Activated CD8-positive, alpha-beta memory T cell treated with anti-CD3 and anti-CD28 coated beads, Interleukin-2, amount 50 U/mL, for 1 hour (primary cell): ENCODE measurements around the gene AAGAB.
"Not testable (repeated sequence)": the region's sequence is repeated elsewhere in the genome, so short reads cannot be mapped to it uniquely, and the experiment has no call there.

ENCODE experiments used
- DNase-seq: peaks from one replicate; pipeline ENCODE4 v3.0.0-alpha.2; 2020; ENCODE audit errors: extremely low read depth

The AAGAB gene

GRCh38 chr15:67253101-67253500, 1.4 kb downstream of the AAGAB start:
- DNase-seq: no peak

GRCh38 chr15:67251318-67251717, 3.1 kb downstream of the AAGAB start:
- no peak for DNase-seq

GRCh38 chr15:67249830-67250229, 4.6 kb downstream of the AAGAB start:
- no peak for DNase-seq

GRCh38 chr15:67248011-67248505, 6.4 kb downstream of the AAGAB start:
- DNase-seq: no peak

- not testable (repeated sequence) for DNase-seq
These were observed 7.9 kb downstream of the AAGAB start for GRCh38 chr15:67246606-67247005.

- no peak for DNase-seq
These were observed 9.4 kb downstream of the AAGAB start for GRCh38 chr15:67244971-67245478.

- DNase-seq: no peak
These were observed 11.8 kb downstream of the AAGAB start for GRCh38 chr15:67242708-67243111.

- no peak for DNase-seq
These were observed 13.2 kb downstream of the AAGAB start for GRCh38 chr15:67241132-67241855.

GRCh38 chr15:67240235-67241131, 14.0 kb downstream of the AAGAB start:
- DNase-seq: no peak

- no peak for DNase-seq
These were observed 21.9 kb downstream of the AAGAB start for GRCh38 chr15:67232591-67232990.

GRCh38 chr15:67230504-67230903, 24.0 kb downstream of the AAGAB start:
- DNase-seq: no peak

GRCh38 chr15:67228286-67228685, 26.2 kb downstream of the AAGAB start:
- DNase-seq: no peak

- DNase-seq: no peak
These were observed 26.6 kb downstream of the AAGAB start for GRCh38 chr15:67227846-67228245.

- DNase-seq: no peak
These were observed 27.0 kb downstream of the AAGAB start for GRCh38 chr15:67227431-67227830.

GRCh38 chr15:67225336-67225735, 29.1 kb downstream of the AAGAB start:
- DNase-seq: no peak

GRCh38 chr15:67224889-67225288, 29.6 kb downstream of the AAGAB start:
- DNase-seq: no peak

GRCh38 chr15:67219288-67219687, 35.2 kb downstream of the AAGAB start:
- DNase-seq: no peak

- no peak for DNase-seq
These were observed 36.0 kb downstream of the AAGAB start for GRCh38 chr15:67218428-67218827.

GRCh38 chr15:67216859-67217258, 37.6 kb downstream of the AAGAB start:
- DNase-seq: no peak

- DNase-seq: no peak
These were observed 39.4 kb downstream of the AAGAB start for GRCh38 chr15:67215102-67215501.

- DNase-seq: no peak
These were observed 41.6 kb downstream of the AAGAB start for GRCh38 chr15:67212684-67213367.

- DNase-seq: no peak
These were observed 43.8 kb downstream of the AAGAB start for GRCh38 chr15:67210555-67211168.
